Activated CD4-positive, alpha-beta T cell treated with anti-CD3 and anti-CD28 coated beads for 36 hours (primary cell): ENCODE measurements around the gene MYRIP. TPM values are rescaled to one million over a fixed set of nuclear protein-coding genes. Genes with fewer than 3 reads are reported as not detected.

Experiments
- ATAC-seq: fragments of 200-7000 bp; cut with Tn5 transposase; one replicate; pipeline ENCODE4 v1.10.0; 2021; ENCODE audit warnings: mild to moderate bottlenecking, moderate library complexity
- CTCF ChIA-PET: fragments of 350-600 bp; sonication (Branson Sonifier 250); formaldehyde crosslinking; loops from one replicate; lab custom pipeline; 2021; ENCODE audit warnings: antibody characterized with exemption; lab: Charles Lee
- POLR2A ChIA-PET: fragments of 350-600 bp; sonication (Branson Sonifier 250); formaldehyde crosslinking; loops from one replicate; lab custom pipeline; 2021; ENCODE audit warnings: antibody characterized with exemption, inconsistent platforms; lab: Charles Lee
- DNase-seq: peaks from one replicate; pipeline ENCODE4 v3.0.0-alpha.2; 2020
- H3K27ac Mint-ChIP-seq: one replicate; pipeline ENCODE4 v1.8.0; 2021; ENCODE audit warnings: mixed read lengths
- H3K27me3 Mint-ChIP-seq: one replicate; pipeline ENCODE4 v1.8.0; 2021; ENCODE audit warnings: mixed read lengths
- H3K36me3 Mint-ChIP-seq: one replicate; pipeline ENCODE4 v1.8.0; 2021; ENCODE audit warnings: low read depth, mixed read lengths
- H3K4me1 Mint-ChIP-seq: one replicate; pipeline ENCODE4 v1.8.0; 2021; ENCODE audit warnings: mixed read lengths
- H3K4me3 Mint-ChIP-seq: one replicate; pipeline ENCODE4 v1.8.0; 2021; ENCODE audit warnings: mild to moderate bottlenecking, moderate library complexity, mixed read lengths
- H3K9me3 Mint-ChIP-seq: one replicate; pipeline ENCODE4 v1.8.0; 2021; ENCODE audit warnings: low read depth, mixed read lengths
- intact Hi-C, 2 experiments: fragments of 100-400 bp; cut with DNase I in 1 of 2; cut with micrococcal nuclease in 1 of 2; formaldehyde crosslinking; loops; one replicate each; pipeline versions ENCODE4 v1.14.2 to v1.15.1; 2022 to 2024; cut with DNase I, micrococcal nuclease
- total RNA-seq, 2 experiments: library from RNA; stranded (reverse); gene quantifications; one replicate each; pipeline ENCODE4 v1.2.3, GENCODE V29; 2021

Gene MYRIP
- total RNA-seq, 2 experiments from 2014 or later: not detected

GRCh38 chr3:40306336-40306735 lies 496.9 kb downstream of the MYRIP start:
- Mint-ChIP-seq H3K9me3 (no peaks in the 10 kb centered on the region), H3K27ac (no peak overlapping the region), H3K4me3 (no peak overlapping the region), H3K4me1 (peaks cover 11% of the 10 kb centered on the region), H3K27me3 (no peaks in the 10 kb centered on the region), H3K36me3 (peaks cover 11% of the 10 kb centered on the region)
- POLR2A ChIA-PET: no interaction called here
- no peak for DNase-seq
- CTCF ChIA-PET: interaction anchor here (1.2 to 2.7 kb wide), 4 partner anchors 11 to 125 kb away, joined by 3 to 10 read pairs (median 6); no protein-coding TSS in a partner anchor
- no peak for ATAC-seq
- intact Hi-C loops: loop anchor here in 1 of 2 experiments (5.0 kb wide), 1 partner anchor 1254 kb away; the partner anchor contains the start of genes SCN11A and WDR48

- intact Hi-C loops: loop anchor here in 1 of 2 experiments (5.0 kb wide), 1 partner anchor 1255 kb away; the partner anchor contains the start of genes SCN11A and WDR48
- DNase-seq: no peak
- POLR2A ChIA-PET: no interaction called here
Observed at GRCh38 chr3:40307176-40307575, 497.8 kb downstream of the MYRIP start.

GRCh38 chr3:40308725-40309417 lies 499.5 kb downstream of the MYRIP start:
- H3K4me3 Mint-ChIP-seq: peak overlapping the region; percentile 100
- ChIA-PET POLR2A (interaction anchor here (0.7 to 1.2 kb wide), 4 partner anchors 28 to 890 kb away, joined by 3 to 5 read pairs (median 4); partner anchors contain the start of genes CTNNB1 and RPL14), CTCF (interaction anchor here (0.6 to 1.8 kb wide), 7 partner anchors 8 to 273 kb away, joined by 3 to 11 read pairs (median 4); no protein-coding TSS in a partner anchor)
- H3K4me1 Mint-ChIP-seq: peaks cover 25% of the 10 kb centered on the region
- H3K36me3 Mint-ChIP-seq: peaks cover 27% of the 10 kb centered on the region
- no peaks in the 10 kb centered on the region for H3K9me3 Mint-ChIP-seq
- H3K27me3 Mint-ChIP-seq: no peaks in the 10 kb centered on the region
- intact Hi-C loops: loop anchor here (1.0 to 5.0 kb wide), 8 partner anchors 28 to 1653 kb away; partner anchors contain the start of genes RPL14 (in 2 of the 2), RPSA (in 2 of the 2), ZNF621 (in 2 of the 2) and CTNNB1 (in 1 of the 2)
- H3K27ac Mint-ChIP-seq: peak overlapping the region; percentile 99
- ATAC-seq: no peak
- no peak for DNase-seq

More at GRCh38 chr3:40307176-40307575, 497.8 kb downstream of the MYRIP start:
- peaks cover 19% of the 10 kb centered on the region for H3K4me1 Mint-ChIP-seq
- peaks cover 16% of the 10 kb centered on the region for H3K36me3 Mint-ChIP-seq
- no peak for ATAC-seq
- no peaks in the 10 kb centered on the region for H3K9me3 Mint-ChIP-seq
- CTCF ChIA-PET: interaction anchor here (0.6 to 2.7 kb wide), 7 partner anchors 11 to 126 kb away, joined by 3 to 10 read pairs (median 4); no protein-coding TSS in a partner anchor
- H3K4me3 Mint-ChIP-seq: no peak overlapping the region
- H3K27me3 Mint-ChIP-seq: no peaks in the 10 kb centered on the region
- H3K27ac Mint-ChIP-seq: no peak overlapping the region

GRCh38 chr3:40309418-40309924 lies 500.1 kb downstream of the MYRIP start, which contains the start of gene EIF1B:
TSS of gene EIF1B (plus strand) at chr3:40309707. CDS start at chr3:40309942, 235 bp downstream.
- ChIA-PET POLR2A (interaction anchor here (0.7 to 1.2 kb wide), 4 partner anchors 28 to 890 kb away, joined by 3 to 5 read pairs (median 4); partner anchors contain the start of genes CTNNB1 and RPL14), CTCF (interaction anchor here (0.6 to 1.8 kb wide), 6 partner anchors 8 to 273 kb away, joined by 3 to 11 read pairs (median 6); no protein-coding TSS in a partner anchor)
- intact Hi-C loops: loop anchor here (1.0 to 5.0 kb wide), 8 partner anchors 28 to 1653 kb away; partner anchors contain the start of genes RPL14 (in 2 of the 2), RPSA (in 2 of the 2), ZNF621 (in 2 of the 2) and CTNNB1 (in 1 of the 2)
- peaks cover 29% of the 10 kb centered on the region for H3K36me3 Mint-ChIP-seq
- peak within 1 kb of the TSS; percentile 100 for H3K4me3 Mint-ChIP-seq
- peak; percentile 92 for ATAC-seq
- peak; percentile 99 for DNase-seq
- peak within 1 kb of the TSS; percentile 99 for H3K27ac Mint-ChIP-seq
- H3K9me3 Mint-ChIP-seq: no peaks in the 10 kb centered on the region
- H3K27me3 Mint-ChIP-seq: no peaks in the 10 kb centered on the region
- H3K4me1 Mint-ChIP-seq: peaks cover 25% of the 10 kb centered on the region
